Measurements from ENCODE around the gene TENM4.
"Not testable (repeated sequence)": the region's sequence is repeated elsewhere in the genome, so short reads cannot be mapped to it uniquely, and the experiment has no call there.

The TENM4 gene

DNA sequence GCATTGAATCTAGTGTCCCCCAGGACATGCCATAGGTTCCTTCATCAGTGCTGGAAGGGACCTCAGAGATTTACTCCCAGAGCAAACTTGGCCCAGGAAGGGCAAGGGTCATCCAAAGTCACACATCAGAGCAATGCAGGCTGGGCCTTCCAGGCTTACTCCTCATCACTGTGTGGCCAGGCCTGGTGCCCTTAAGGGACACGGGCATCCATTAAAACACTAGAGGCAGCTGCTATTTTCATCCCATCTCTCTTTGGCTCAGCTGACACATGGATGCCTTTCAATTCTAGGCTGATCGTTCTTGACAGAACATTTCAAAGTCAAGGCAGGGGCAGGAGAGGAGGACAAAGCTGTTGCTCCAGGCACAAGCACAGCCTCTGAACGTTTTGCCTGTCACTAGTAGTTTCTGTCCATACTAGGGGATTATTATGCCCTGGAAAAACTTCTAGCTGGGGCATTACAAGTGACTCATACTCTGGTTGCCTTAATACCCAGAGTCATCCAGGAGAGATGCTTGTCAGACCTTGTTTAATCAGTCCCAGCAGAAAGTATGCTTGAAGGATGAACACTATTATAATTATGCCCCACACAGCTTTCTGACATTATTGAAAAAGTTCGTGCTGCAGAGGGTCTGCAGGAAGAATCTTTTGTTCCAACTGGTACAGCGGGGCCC, 240.3 kb downstream of the TENM4 start:
- DNase-seq, result no peak

DNA sequence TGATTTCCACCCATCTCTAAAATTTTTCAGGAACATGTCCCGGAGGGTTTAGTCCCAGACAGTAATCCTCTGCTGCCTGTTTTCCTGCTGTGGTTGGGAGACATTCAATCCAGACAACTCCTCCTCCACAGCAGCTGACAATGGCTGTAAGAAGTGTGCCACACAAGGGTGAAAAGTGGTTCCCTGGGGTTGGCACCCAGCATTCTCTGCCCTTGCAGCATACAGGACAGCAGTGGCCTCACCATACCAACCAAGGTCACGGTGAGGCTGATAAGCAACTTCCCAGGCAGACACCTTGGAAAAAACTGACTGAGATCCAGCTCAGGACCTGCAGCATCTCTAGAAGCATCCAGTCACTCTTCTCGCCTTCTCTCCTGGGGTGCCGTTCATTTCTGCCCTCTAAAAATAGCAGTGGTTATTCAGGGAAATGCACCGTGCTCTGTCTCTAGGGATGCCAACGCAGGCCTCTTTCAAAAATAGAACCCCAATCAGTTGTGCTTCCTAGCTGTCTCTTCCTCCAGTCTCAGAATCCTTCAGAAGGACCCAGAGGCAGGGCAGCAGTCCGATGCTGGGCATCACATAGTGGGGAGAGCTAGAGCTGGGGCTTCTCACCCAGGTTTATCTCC, 241.0 kb downstream of the TENM4 start:
- no peak for DNase-seq

DNA sequence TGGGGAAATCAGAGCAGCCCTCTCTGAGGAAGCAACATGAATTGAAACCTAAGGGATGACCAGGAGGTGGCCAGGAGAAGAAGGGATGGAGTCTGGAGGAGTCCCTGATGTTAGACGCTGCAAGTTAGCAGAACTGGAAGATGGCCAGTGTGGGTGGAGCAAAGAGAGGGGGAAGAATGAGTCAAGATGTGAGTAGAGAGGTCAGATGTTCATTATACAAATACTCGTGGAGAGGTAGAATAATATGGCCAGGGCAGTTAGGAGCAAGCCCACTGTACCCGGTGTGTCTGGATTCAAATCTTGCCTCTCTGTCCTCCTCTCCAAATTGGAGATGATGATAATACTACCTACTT, 242.0 kb downstream of the TENM4 start:
- no peak for DNase-seq

DNA sequence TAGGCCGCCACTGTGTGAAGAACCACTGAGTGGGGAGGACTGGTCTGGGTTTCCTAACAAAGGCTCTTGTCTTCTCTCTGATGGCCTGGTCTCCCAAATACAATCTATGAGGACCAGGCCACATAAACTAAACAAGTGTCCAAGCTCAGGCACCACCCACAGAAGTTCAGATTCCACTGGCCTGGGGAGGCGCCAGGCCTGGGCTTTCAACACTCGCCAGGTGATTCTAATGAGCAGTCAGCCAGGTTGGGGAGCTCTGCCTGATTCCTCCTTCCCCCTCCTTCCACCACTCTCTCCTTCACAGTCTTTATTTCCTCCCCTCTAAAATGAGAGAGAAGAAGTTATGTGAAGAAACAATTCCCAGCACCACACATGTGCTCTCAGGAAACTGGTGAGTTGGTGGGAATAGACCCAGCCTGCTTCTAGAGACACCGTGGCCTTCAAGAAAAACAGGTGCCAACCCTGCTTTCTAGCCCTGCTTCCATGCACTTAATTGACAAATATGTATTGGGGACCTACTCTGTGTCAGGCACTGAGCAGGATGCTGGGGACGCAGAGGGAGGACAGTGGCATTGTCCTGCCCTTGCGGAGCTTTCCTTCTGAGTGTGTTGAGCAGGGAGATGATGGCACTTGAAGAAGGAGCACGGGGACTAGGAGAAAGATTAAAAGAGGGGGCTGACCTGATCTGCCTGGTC, 242.5 kb downstream of the TENM4 start:
- no peak for DNase-seq

DNA sequence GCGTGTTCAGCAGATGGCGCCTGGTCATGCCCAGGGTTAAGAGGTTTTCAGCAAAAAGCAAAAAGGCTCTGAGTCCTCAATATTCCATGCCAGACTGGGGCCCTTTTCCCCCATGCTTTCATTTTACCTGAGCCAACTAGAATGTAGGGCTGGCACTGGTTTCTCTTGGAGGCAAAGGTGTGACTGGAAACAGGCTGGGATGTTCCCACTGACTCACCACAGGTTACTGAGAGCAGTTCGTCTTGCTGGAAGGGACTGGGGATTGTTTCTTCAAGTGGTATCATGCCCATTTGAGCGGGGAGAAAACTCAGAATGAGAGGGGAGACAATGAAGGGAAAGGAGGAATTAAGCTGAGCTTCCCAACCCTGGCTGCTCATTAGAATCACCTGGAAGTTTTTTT, 243.9 kb downstream of the TENM4 start:
- no peak for DNase-seq

DNA sequence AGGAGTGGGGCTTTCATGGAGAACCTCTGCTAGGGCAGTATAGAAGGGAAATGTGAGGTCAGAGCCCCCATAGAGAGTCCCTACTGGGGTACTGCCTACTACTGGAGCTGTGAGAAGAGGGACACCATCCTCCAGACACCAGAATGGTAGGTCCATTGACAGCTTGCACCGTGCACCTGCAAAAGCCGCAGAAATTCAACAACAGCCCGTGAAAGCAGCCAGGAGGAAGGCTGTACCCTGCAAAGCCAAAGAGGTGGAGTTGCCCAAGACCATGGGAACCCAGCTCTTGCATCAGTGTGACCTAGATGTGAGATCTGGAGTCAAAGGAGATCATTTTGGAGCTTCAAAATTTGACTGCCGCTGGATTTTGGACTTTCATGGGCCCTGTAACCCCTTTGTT, 245.6 kb downstream of the TENM4 start:
- DNase-seq, result no peak

DNA sequence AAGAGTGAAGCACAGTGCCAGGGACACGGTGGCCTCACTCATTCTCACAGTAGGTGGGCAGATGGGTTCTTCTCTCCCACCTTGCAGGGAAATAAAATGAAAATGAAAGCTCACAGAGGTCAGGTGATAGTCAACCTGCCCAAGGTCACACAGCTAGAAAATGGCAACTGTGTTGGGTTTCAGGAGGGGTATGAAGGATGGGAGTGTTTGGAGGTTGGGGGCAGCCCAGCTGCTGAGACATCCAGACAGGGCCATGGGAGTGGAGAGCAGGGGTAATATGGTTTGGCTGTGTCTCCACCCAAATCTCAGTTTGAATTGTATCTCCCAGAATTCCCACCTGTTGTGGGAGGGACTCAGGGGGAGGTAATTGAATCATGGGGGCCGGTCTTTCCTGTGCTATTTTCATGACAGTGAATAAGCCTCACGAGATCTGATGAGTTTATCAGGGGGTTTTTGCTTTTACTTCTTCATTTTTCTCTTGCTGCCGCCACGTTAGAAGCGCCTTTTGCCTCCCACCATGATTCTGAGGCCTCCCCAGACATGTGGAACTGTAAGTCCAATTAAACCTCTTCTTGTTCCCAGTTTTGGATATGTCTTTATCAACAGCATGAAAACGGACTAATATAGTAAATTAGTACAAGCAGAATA, 247.0 kb downstream of the TENM4 start:
- DNase-seq, result no peak

DNA sequence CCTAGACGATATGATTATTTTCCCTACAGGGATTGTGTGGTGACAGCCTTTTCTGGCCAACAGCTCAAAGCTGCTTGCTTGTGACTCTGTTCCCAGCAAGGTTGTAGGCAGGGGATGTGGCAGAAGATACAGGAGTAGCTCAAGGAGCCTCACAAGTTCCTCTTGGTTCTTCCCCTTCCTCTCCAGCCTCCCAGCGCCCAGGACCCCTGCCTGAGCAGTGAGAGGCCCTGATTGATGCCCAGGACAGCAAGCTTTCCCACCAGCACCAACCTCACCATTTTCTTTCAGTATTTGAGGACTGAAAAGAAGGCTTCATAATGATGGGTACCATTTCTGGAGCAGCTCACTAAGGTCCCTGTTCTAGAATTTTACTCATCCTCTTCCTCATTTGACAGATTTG, 248.0 kb downstream of the TENM4 start:
- no peak for DNase-seq

DNA sequence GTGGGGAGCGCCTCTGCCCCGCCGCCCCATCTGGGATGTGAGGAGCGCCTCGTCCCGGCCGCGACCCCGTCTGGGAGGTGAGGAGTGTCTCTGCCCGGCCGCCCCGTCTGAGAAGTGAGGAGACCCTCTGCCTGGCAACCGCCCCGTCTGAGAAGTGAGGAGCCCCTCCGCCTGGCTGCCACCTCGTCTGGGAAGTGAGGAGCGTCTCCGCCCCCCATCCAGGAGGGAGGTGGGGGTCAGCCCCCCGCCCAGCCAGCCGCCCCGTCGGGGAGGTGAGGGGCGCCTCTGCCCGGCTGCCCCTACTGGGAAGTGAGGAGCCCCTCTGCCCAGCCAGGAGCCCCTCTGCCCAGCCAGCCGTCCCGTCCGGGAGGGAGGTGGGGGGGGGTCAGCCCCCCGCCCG, 249.1 kb downstream of the TENM4 start:
- not testable (repeated sequence) for DNase-seq

DNA sequence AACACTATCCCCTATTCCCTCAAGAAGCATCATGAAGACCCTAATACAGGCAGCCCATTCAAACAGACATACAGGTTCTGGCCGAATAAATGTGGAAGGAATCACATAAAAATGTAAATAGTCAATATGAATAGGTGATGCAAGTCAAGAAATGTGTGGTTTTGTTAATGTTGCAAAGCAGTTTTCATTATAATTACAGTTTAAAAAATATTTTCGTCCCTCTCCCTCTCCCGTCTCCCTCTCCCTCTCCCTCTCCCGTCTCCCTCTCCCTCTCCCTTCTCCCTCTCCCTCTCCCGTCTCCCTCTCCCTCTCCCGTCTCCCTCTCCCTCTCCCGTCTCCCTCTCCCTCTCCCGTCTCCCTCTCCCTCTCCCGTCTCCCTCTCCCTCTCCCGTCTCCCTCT, 250.3 kb downstream of the TENM4 start:
- DNase-seq, result not testable (repeated sequence)

DNA sequence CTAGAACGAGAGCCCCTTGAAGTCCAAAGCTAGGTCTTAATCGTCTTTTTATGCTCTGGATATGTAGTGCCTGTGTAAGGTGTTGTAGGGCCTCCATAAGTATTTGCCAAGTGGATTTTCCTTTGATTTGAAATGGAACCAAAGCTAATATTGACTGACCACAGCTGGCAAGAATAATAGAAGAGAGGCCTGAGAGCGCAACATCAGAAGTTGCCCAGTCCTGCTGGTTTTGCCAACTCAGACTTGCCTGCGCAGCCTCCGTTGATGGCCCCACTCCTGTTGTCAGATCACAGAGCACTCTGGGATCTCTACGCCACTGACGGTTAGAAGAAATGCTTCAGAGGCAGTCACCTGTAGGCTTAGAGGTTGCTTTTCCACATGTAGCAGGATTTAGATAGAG, 251.2 kb downstream of the TENM4 start:
- DNase-seq, result no peak

DNA sequence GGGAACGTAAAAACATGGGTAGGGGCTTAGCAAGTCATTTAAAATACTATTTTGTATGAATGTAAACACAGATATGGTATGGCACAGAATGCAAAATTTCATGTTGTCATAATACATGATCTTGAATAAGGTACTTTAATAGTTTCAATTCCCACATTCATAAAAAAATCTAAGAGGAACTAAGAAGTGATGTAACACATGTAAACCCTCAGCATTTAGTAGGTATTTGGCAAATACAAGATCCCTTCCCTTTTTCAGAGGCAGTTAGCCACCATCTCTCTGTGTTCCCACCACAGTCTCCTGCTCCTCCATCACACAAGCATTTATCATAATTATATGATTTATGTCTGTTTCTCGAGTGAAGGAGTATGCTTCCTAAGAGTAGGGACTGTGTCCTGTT, 251.8 kb downstream of the TENM4 start:
- DNase-seq, result no peak

DNA sequence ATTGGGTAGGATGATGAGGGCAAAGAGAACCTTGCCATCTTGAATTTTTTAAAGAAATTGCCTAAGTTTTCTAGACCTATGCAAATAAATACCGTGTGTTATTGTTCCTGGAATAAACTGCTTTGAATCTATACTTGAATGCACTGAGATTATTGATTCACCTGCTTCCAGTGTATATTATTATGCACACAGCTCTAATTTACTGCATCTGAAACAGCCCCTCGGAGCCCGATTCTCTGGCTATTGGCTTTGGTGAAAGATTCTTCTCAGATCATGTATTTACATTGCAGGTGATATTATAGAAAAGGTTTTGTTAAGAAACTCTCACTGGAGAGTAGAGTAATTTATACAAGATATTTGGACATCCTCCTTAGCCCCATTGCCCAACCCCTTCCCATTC, 254.2 kb downstream of the TENM4 start:
- no peak for DNase-seq

DNA sequence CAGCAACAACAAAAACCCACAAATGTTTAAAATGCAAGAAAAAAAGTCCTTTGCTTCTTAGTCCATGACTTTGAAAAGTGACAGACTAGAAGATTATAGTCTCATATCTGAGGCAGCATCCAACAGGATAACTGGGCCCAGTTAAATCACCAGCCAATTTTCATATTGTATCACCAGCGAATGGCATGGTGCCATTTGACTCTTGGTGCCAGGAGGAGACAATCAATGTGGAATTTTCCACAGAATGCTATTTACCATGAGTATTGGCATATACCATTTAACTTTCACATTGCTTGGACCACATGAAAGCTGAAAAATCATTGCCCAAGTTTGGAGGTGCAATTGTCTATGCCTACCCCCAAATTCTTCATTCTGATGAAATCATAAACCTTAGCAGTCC, 255.5 kb downstream of the TENM4 start:
- no peak for DNase-seq

DNA sequence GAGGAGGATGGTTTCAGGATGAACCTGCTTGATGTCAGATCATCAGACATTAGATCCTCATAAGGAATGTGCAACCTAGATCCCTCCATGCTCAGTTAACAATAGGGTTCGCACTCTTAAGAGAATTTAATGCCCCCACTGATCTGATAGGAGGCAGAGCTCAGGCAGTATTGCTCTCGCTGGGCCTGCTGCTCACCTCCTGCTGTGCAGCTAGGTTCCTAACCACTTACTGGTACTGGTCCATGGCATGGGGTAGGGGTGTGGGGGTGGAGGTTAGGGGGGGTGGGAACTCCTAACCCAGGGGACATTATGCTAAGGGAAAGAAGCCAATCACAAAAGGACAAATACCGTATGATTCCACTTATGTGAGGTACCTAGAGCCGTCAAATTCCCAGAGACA, 256.5 kb downstream of the TENM4 start:
- DNase-seq, result no peak

DNA sequence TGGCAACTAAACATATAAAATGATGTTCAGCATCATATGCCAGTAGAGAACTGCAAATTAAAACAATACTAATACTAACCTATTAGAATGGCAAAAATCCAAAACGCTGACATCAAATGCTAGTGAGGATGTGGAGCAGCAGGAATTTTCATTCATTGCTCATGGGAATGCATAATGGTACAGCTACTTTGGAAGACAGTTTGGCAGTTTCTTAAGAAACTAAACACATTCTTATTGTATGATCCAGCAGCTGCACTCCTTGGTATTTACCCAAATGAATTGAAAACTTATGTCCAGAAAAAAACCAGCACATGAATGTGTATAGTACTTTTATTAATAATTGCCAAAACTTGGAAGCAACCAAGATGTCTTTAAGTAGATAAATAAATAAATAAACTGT, 258.0 kb downstream of the TENM4 start:
- DNase-seq, result no peak

DNA sequence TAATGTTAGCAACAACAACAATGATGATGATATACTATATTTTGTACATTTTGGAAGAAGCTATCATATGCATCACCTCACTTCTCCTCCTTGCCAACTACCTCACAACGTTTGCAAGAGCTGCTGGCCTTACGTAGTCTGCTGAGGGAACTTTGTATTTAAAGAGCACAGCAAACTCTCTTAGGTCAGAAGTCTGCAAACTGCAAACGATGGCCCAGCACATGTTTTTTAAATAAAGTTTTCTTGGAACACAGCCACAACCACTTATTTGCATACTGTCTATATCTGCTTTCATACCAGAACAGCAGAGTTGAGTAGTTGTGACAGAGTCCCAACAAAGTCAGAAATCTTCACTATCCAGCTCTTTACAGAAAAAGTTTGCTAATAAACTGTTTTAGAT, 261.7 kb downstream of the TENM4 start:
- no peak for DNase-seq

DNA sequence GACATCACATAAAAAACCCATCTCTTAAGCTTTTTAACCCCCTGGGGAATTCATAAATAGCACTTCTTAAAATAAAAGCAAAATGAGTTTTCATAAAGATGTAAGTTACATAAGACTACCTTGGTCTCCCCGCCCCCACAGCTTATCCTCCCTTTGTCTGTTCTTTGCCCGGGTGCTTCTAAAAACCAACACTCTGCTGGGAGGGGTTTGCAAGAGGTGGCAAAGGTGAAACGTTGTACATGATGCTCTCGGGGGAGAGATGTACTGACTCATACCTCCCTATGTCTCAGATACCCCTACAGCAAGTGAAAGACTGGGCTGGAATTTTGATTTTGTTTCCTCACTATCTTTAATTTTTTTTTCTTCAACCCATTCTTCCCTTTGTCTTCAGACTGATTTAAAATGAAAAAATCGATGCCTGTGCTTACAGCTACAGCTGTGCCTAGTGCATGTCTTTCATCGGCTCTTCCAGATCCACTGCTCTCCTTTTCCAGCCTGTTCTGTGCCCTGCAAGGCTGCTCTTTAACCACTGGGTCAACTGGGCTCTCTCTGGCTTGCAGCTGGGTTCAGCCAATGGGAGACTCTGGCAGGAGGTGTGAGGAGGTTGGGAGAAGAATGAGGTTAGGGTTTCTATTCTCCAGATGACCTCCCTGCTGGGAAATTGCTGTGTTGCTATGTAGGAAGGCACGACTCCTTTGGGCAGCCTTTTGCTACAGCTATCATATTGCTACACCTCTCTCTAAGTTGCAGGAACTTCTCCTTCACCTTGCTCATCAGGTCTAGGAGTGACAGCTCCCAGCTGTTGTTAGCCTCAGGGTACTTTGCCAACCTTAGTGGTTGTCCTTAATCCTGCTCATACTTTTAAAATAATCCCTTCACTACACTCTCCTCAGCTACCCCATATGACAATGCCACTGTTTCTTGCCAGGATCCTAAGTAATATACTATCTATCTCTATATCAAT, 266.5 kb downstream of the TENM4 start:
- no peak for DNase-seq

DNA sequence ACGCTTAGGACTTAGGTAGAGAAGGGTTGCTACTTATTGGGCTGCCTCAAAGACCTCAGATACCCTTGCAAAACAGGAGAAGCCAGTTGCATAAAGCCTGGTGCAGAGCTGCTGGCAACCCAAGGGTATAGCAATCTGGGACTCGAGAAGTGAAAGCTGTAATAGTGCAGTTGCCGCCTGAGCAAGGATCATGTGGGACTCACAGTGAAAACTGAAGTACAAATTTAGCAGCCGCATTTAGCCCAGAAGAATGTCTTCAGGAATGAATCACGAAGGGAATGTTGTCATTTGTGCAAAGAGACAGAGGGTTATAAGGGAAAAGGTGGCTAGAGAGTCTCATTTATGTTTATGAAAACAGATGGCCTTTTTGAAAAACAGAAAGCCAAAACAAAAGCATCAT, 267.2 kb downstream of the TENM4 start:
- no peak for DNase-seq

DNA sequence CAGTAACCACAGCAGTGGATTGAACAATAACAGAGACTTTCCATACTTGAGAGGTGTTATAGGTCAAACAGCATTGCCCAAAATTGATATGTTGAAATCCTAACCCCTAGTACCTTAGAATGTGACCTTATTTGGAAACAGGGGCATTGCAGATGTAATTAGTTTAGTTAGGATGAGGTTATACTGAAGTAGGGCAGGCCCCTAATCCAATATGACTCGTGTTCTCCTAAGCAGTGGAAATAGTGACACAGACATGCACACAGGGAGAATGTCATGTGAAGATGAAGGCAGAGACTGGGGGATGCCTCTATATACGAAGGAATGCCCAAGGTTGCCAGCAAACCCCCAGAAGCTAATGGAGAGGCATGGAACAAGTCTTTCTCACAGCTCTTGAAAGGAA, 270.5 kb downstream of the TENM4 start:
- no peak for DNase-seq

DNA sequence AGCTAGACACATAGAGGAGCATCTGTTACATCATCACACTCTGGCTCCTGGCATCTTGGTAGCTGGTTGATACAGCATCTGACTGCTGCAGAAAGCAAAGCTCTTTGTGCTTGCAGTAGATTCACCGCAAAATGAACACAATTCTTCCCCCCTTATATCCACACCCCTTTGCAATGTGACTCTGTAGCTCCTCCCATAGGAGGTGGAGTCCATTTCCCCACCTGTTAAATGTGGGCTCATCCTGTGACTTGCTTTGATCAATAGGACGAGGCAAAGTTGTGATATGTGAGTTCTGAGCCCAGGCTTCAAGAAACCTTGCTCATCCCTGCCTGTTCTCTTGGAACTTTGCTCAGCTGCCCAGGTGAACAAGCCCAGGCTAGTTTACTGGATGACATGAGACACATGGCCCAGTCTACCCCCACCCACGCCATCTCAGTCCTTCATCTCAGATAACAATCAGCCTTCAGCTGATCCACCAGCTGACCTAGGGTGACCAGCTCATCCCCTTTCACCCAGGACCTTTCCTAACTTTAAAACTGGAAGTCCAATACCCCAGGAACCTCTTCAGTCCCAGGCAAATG, 272.2 kb downstream of the TENM4 start:
- DNase-seq, result no peak

DNA sequence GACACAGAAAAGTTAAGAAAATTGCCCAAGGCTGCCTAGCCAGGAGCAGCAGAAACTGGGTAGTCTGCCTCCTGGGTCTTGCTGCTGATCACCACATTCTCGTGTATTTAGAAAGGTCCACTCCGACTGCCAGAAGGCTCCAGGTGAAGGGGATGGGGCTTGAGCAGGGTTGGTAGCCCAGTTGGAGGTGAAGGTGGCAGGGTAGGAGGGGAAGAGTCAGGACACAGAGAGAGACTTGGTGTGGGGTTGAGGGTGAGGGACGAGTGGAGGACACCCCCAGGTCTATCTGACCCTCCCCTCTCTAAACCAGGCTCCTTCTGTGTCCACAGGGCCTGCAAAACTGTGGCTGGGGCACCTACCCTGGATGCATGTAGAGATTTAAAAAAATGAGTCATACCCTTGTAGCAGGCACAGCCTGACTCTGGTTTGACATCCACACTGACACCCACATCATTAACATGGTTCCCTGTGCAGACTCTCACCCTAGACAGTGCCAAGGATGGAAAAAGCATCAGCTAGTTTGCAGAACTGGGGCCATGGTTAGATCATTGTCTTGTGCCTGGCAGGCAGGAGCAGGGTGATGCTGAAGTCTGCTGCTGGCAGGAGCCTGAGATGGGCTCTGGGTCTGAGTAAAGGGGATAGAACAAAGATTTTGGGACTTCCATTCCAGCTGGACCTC, 273.2 kb downstream of the TENM4 start:
- no peak for DNase-seq

Measured in T-helper 1 cell (primary cell).